Measurements from ENCODE around the gene ZWILCH.

Gene ZWILCH

DNA sequence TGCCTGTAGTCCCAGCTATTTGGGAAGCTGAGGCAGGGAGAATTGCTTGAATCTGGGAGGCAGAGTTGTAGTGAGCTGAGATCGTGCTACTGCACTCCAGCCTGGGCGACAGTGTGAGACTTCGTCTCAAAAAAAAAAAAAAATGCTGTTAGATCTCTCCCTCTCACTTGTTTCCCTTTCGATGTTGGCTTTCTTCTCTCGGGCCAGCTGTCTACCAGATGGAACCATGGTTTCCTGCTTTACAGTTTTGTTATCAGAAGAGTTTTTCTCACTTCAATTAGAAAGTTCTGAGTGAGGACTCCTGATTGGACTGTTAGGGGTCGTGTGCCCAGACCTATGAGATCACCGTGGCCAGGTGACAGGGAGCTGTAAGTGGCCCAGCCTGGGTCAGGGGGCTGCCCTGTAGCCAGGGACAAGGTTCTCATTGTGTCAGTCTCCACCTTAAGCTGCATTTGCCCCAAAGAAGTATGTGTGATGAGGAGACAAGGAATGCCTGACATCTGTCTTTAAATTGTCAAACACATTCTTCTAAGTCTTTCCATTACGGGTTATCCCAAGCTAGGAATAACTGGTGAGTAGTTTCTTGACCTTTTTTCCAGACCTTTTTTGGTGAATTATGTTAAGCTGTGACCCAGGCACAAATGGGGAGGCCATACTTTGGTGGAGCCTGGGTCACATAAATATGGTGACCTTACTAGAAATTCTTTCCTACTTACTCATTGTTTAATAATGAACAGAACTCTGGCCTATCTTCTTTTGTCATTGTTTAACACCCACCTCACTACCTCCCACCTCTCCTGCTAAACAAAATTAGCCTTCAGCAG is 32.7 kb upstream of the ZWILCH start:
- no peak overlapping the region for H3K4me2 ChIP-seq
- H3K4me3 ChIP-seq (IDR thresholded peaks at IDR 0.05; ENCODE audit: insufficient read depth, low read depth, low read length): no peak overlapping the region
- H3K4me1 ChIP-seq (ENCODE audit: low read depth, poor library complexity, severe bottlenecking): no peaks in the 10 kb centered on the region

DNA sequence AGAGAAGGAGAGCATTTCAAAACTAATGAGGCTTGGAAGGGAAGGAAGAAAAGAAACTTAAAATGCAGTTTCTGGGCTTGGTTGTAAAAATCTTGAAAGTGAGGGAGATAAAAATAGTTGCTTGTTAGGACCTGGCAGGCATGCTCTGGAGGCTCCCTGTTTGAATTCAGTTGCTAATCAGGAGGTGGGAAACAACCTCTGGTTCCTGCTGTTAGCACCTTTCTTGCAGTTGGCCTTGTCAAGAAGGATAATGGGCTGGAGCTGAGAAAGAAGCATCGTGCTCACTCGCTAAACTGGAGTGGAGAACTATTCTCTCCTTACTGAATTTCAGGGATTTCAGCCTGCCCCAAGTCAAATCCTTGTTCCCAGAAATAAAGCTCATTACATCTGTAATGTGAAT is 31.0 kb upstream of the ZWILCH start:
- TF ChIP-seq, protein P1, sequence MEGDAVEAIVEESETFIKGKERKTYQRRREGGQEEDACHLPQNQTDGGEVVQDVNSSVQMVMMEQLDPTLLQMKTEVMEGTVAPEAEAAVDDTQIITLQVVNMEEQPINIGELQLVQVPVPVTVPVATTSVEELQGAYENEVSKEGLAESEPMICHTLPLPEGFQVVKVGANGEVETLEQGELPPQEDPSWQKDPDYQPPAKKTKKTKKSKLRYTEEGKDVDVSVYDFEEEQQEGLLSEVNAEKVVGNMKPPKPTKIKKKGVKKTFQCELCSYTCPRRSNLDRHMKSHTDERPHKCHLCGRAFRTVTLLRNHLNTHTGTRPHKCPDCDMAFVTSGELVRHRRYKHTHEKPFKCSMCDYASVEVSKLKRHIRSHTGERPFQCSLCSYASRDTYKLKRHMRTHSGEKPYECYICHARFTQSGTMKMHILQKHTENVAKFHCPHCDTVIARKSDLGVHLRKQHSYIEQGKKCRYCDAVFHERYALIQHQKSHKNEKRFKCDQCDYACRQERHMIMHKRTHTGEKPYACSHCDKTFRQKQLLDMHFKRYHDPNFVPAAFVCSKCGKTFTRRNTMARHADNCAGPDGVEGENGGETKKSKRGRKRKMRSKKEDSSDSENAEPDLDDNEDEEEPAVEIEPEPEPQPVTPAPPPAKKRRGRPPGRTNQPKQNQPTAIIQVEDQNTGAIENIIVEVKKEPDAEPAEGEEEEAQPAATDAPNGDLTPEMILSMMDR (conservative IDR thresholded peaks at IDR 0.05; ENCODE audit: low read depth, low read length): no peak
- Histone ChIP-seq H3K27ac (no peak overlapping the region), H2AFZ (ENCODE audit: low read depth) (no peak overlapping the region), H3K9ac (no peak overlapping the region), H3K36me3 (ENCODE audit: insufficient read depth) (no peaks in the 10 kb centered on the region), H3K4me2 (no peak overlapping the region), H3K4me1 (ENCODE audit: low read depth, poor library complexity, severe bottlenecking) (no peaks in the 10 kb centered on the region), H4K20me1 (ENCODE audit: insufficient read depth) (no peaks in the 10 kb centered on the region), H3K79me2 (ENCODE audit: insufficient read depth, low read depth) (no peaks in the 10 kb centered on the region), H3K27me3 (ENCODE audit: insufficient read depth, low read depth) (no peaks in the 10 kb centered on the region), H3K4me3 (IDR thresholded peaks at IDR 0.05; ENCODE audit: insufficient read depth, low read depth, low read length) (no peak overlapping the region)

More for the DNA sequence above, 32.7 kb upstream of the ZWILCH start:
- no peak overlapping the region for H2AFZ ChIP-seq (ENCODE audit: low read depth)
- TF ChIP-seq, protein P1 (conservative IDR thresholded peaks at IDR 0.05; ENCODE audit: low read depth, low read length): no peak
- no peak overlapping the region for H3K27ac ChIP-seq
- no peaks in the 10 kb centered on the region for H3K27me3 ChIP-seq (ENCODE audit: insufficient read depth, low read depth)
- H3K36me3 ChIP-seq (ENCODE audit: insufficient read depth): no peaks in the 10 kb centered on the region
- no peak overlapping the region for H3K9ac ChIP-seq
- no peaks in the 10 kb centered on the region for H4K20me1 ChIP-seq (ENCODE audit: insufficient read depth)
- no peaks in the 10 kb centered on the region for H3K79me2 ChIP-seq (ENCODE audit: insufficient read depth, low read depth)

GRCh38 chr15:66474963-66475362 is 30.2 kb upstream of the ZWILCH start:
- no peak overlapping the region for H3K4me2 ChIP-seq
- H2AFZ ChIP-seq (ENCODE audit: low read depth): no peak overlapping the region
- no peaks in the 10 kb centered on the region for H3K36me3 ChIP-seq (ENCODE audit: insufficient read depth)
- no peak overlapping the region for H3K27ac ChIP-seq
- H3K4me3 ChIP-seq (IDR thresholded peaks at IDR 0.05; ENCODE audit: insufficient read depth, low read depth, low read length): no peak overlapping the region
- no peaks in the 10 kb centered on the region for H3K27me3 ChIP-seq (ENCODE audit: insufficient read depth, low read depth)
- TF ChIP-seq, protein P1 (conservative IDR thresholded peaks at IDR 0.05; ENCODE audit: low read depth, low read length): no peak
- no peaks in the 10 kb centered on the region for H4K20me1 ChIP-seq (ENCODE audit: insufficient read depth)
- H3K9ac ChIP-seq: no peak overlapping the region
- H3K4me1 ChIP-seq (ENCODE audit: low read depth, poor library complexity, severe bottlenecking): no peaks in the 10 kb centered on the region
- H3K79me2 ChIP-seq (ENCODE audit: insufficient read depth, low read depth): no peaks in the 10 kb centered on the region

GRCh38 chr15:66476535-66476934 is 28.6 kb upstream of the ZWILCH start:
- H3K79me2 ChIP-seq (ENCODE audit: insufficient read depth, low read depth): no peaks in the 10 kb centered on the region
- H4K20me1 ChIP-seq (ENCODE audit: insufficient read depth): no peaks in the 10 kb centered on the region
- H3K27ac ChIP-seq: no peak overlapping the region
- no peak overlapping the region for H3K4me2 ChIP-seq
- no peaks in the 10 kb centered on the region for H3K36me3 ChIP-seq (ENCODE audit: insufficient read depth)
- H3K4me3 ChIP-seq (IDR thresholded peaks at IDR 0.05; ENCODE audit: insufficient read depth, low read depth, low read length): no peak overlapping the region
- no peak overlapping the region for H2AFZ ChIP-seq (ENCODE audit: low read depth)
- H3K27me3 ChIP-seq (ENCODE audit: insufficient read depth, low read depth): no peaks in the 10 kb centered on the region
- H3K4me1 ChIP-seq (ENCODE audit: low read depth, poor library complexity, severe bottlenecking): no peaks in the 10 kb centered on the region
- H3K9ac ChIP-seq: no peak overlapping the region
- TF ChIP-seq, protein P1 (conservative IDR thresholded peaks at IDR 0.05; ENCODE audit: low read depth, low read length): no peak
